IMR-90 (cell line): ENCODE data around the gene GZMA. TPM values are rescaled to one million over a fixed set of nuclear protein-coding genes. Genes with fewer than 3 reads are reported as not detected.
A peak's percentile ranks its signal among the peaks of the same experiment; 100 is the strongest.

Experiments used
- ATAC-seq: fragments of 200-7000 bp; cut with Tn5 transposase; 2 replicates; pipeline ENCODE4 v1.9.1; 2020; ENCODE audit warnings: low read depth, mild to moderate bottlenecking, moderate library complexity
- BruUV-seq: library from RNA; stranded (reverse); fragments of 400-500 nt; replicated peaks from 2 replicates; lab custom pipeline; 2021; lab: Mats Ljungman, UMichigan
- CTCF ChIA-PET: fragments of 300-600 bp; formaldehyde crosslinking; extraction: SDS; loops from one replicate; lab custom pipeline; 2021; ENCODE audit warnings: antibody characterized with exemption; lab: Yijun Ruan, JAX
- POLR2A ChIA-PET: fragments of 300-600 bp; sonication (Branson Sonifier 250); formaldehyde crosslinking; loops from one replicate; lab custom pipeline; 2022; ENCODE audit warnings: antibody characterized with exemption; ENCODE audit not compliant: unreplicated experiment; lab: Charles Lee
- DNase-seq: peaks from one replicate; pipeline ENCODE4 v3.0.0; 2013
- H2AFZ ChIP-seq: replicated peaks from 2 replicates; pipeline ENCODE3; 2013; ENCODE audit warnings: low read length, mild to moderate bottlenecking; ENCODE audit not compliant: poor library complexity
- H2AK5ac ChIP-seq: 2 replicates; pipeline ENCODE4 v1.6.1; 2013; ENCODE audit warnings: low read depth, low read length, inconsistent platforms
- H2AK9ac ChIP-seq: replicated peaks from 2 replicates; pipeline ENCODE3; 2013; ENCODE audit warnings: mild to moderate bottlenecking, low read depth, low read length, moderate library complexity; ENCODE audit not compliant: poor library complexity
- H2BK120ac ChIP-seq: 2 replicates; pipeline ENCODE4 v1.6.1; 2013; ENCODE audit warnings: low read depth, low read length, inconsistent platforms
- H2BK15ac ChIP-seq: 3 replicates; pipeline ENCODE4 v1.6.1; 2013; ENCODE audit warnings: low read depth, low read length, inconsistent platforms
- H2BK20ac ChIP-seq: 2 replicates; pipeline ENCODE4 v1.6.1; 2013; ENCODE audit warnings: low read depth, mild to moderate bottlenecking, inconsistent platforms, low read length, moderate library complexity
- H2BK5ac ChIP-seq: 2 replicates; pipeline ENCODE4 v1.6.1; 2013; ENCODE audit warnings: mild to moderate bottlenecking, low read depth, low read length, inconsistent platforms; ENCODE audit not compliant: poor library complexity, severe bottlenecking
- H3K14ac ChIP-seq: replicated peaks from 2 replicates; pipeline ENCODE4 v1.6.1; 2013; ENCODE audit warnings: low read depth, low read length, inconsistent platforms
- H3K18ac ChIP-seq: 2 replicates; pipeline ENCODE4 v1.6.1; 2013; ENCODE audit warnings: low read depth, low read length, control low read depth
- H3K23ac ChIP-seq: 2 replicates; pipeline ENCODE4 v1.6.1; 2013; ENCODE audit warnings: low read depth, low read length, inconsistent platforms
- H3K27ac ChIP-seq: 2 replicates; pipeline ENCODE4 v1.5.1; 2013; ENCODE audit warnings: mild to moderate bottlenecking, control low read depth, low read length; ENCODE audit not compliant: insufficient read depth
- H3K27me3 ChIP-seq: 2 replicates; pipeline ENCODE4 v1.6.1; 2013; ENCODE audit warnings: low read length; ENCODE audit not compliant: control insufficient read depth, insufficient read depth
- H3K36me3 ChIP-seq: 2 replicates; pipeline ENCODE4 v1.6.1; 2013; ENCODE audit warnings: low read length, mixed read lengths; ENCODE audit not compliant: control insufficient read depth, insufficient read depth
- H3K4ac ChIP-seq: 2 replicates; pipeline ENCODE4 v1.6.1; 2013; ENCODE audit warnings: low read depth, low read length, inconsistent platforms
- H3K4me1 ChIP-seq: 2 replicates; pipeline ENCODE4 v1.6.1; 2013; ENCODE audit warnings: low read length, mixed read lengths; ENCODE audit not compliant: control insufficient read depth, insufficient read depth
- H3K4me2 ChIP-seq: 2 replicates; pipeline ENCODE4 v1.6.1; 2013; ENCODE audit warnings: low read depth, mild to moderate bottlenecking, control low read depth, low read length, moderate library complexity
- H3K4me3 ChIP-seq: 2 replicates; pipeline ENCODE4 v1.5.1; 2013; ENCODE audit warnings: low read depth, mild to moderate bottlenecking, control low read depth, low read length, moderate library complexity; ENCODE audit not compliant: insufficient read depth
- H3K56ac ChIP-seq: 2 replicates; pipeline ENCODE4 v1.6.1; 2013; ENCODE audit warnings: low read length, inconsistent platforms; ENCODE audit not compliant: insufficient read depth; ENCODE audit errors: extremely low read depth
- H3K79me1 ChIP-seq, 2 experiments: 2 replicates each; pipeline ENCODE4 v1.6.1; 2013; ENCODE audit warnings: low read length in 2 of 2, inconsistent platforms in 1 of 2, low read depth in 1 of 2
- H3K9ac ChIP-seq: 2 replicates; pipeline ENCODE4 v1.6.1; 2013; ENCODE audit warnings: low read depth, low read length, control low read depth
- H3K9me1 ChIP-seq: 2 replicates; pipeline ENCODE4 v1.6.1; 2013; ENCODE audit warnings: low read length, inconsistent platforms; ENCODE audit not compliant: insufficient read depth
- H3K9me3 ChIP-seq: 2 replicates; pipeline ENCODE4 v1.6.1; 2013; ENCODE audit warnings: low read length; ENCODE audit not compliant: control insufficient read depth, insufficient read depth
- H4K20me1 ChIP-seq: 2 replicates; pipeline ENCODE4 v1.6.1; 2013; ENCODE audit warnings: low read length, inconsistent platforms; ENCODE audit not compliant: insufficient read depth
- H4K5ac ChIP-seq: 2 replicates; pipeline ENCODE4 v1.6.1; 2013; ENCODE audit warnings: mild to moderate bottlenecking, low read depth, low read length, control low read depth
- H4K8ac ChIP-seq, 2 experiments: 2 replicates each; pipeline ENCODE4 v1.6.1; 2013; ENCODE audit warnings: low read depth in 2 of 2, low read length in 2 of 2, control low read depth in 1 of 2, inconsistent platforms in 1 of 2
- H4K91ac ChIP-seq: 2 replicates; pipeline ENCODE4 v1.6.1; 2013; ENCODE audit warnings: low read depth, low read length, inconsistent platforms; ENCODE audit not compliant: insufficient read depth
- BHLHE40 ChIP-seq: fragments of 150-350 bp; IDR thresholded peaks from 2 replicates; pipeline ENCODE4 v1.6.1; 2016; ENCODE audit warnings: mild to moderate bottlenecking, low read depth, low read length
- CEBPB ChIP-seq: IDR thresholded peaks from 2 replicates; pipeline ENCODE4 v1.6.1; 2012; ENCODE audit warnings: low read depth, low read length, improper control_type of control experiment
- CHD1 ChIP-seq: IDR thresholded peaks from 2 replicates; pipeline ENCODE4 v1.6.1; 2012; ENCODE audit warnings: low read depth, low read length, improper control_type of control experiment
- FOS ChIP-seq: fragments of 150-350 bp; IDR thresholded peaks from 2 replicates; pipeline ENCODE4 v1.6.1; 2016; ENCODE audit warnings: low read depth, low read length
- MAFK ChIP-seq: IDR thresholded peaks from 2 replicates; pipeline ENCODE4 v1.6.1; 2012; ENCODE audit warnings: low read depth, low read length, improper control_type of control experiment
- MAZ ChIP-seq: IDR thresholded peaks from 2 replicates; pipeline ENCODE4 v1.6.1; 2012; ENCODE audit warnings: low read depth, mild to moderate bottlenecking, low read length, improper control_type of control experiment, moderate library complexity, borderline replicate concordance
- MXI1 ChIP-seq: IDR thresholded peaks from 2 replicates; pipeline ENCODE4 v1.6.1; 2012; ENCODE audit warnings: low read depth, mild to moderate bottlenecking, low read length, moderate library complexity, borderline replicate concordance
- NFE2L2 ChIP-seq: fragments of 150-350 bp; IDR thresholded peaks from 2 replicates; pipeline ENCODE4 v1.6.1; 2016; ENCODE audit warnings: low read depth, mild to moderate bottlenecking, low read length
- POLR2A ChIP-seq: IDR thresholded peaks from 2 replicates; pipeline ENCODE4 v1.6.1; 2012; ENCODE audit warnings: mild to moderate bottlenecking, low read depth, low read length
- RAD21 ChIP-seq: IDR thresholded peaks from 2 replicates; pipeline ENCODE4 v1.6.1; 2012; ENCODE audit warnings: low read length, improper control_type of control experiment
- RCOR1 ChIP-seq: IDR thresholded peaks from 2 replicates; pipeline ENCODE4 v1.6.1; 2012; ENCODE audit warnings: mild to moderate bottlenecking, low read length, improper control_type of control experiment; ENCODE audit not compliant: insufficient replicate concordance
- SMC3 ChIP-seq: fragments of 150-350 bp; IDR thresholded peaks from 2 replicates; pipeline ENCODE4 v1.6.1; 2016; ENCODE audit warnings: low read depth, mild to moderate bottlenecking, antibody characterized with exemption, low read length, moderate library complexity
- WGBS, 2 experiments: methylation state at CpG; one replicate each; pipeline versions ENCODE4 v1.1.5 to v1.1.7; 2013; ENCODE audit warnings: missing lambda C conversion rate in 2 of 2; ENCODE audit not compliant: insufficient read length in 1 of 2; ENCODE audit errors: extremely low coverage in 2 of 2; 5-methylcytosine and 5-hydroxymethylcytosine counted together
- dilution Hi-C: fragments of 300-500 bp; cut with HindIII; formaldehyde crosslinking; loops from one replicate; pipeline ENCODE4 v1.14.3; 2018; ENCODE audit warnings: low sequenced_read_pairs; ENCODE audit not compliant: unreplicated experiment
- in situ Hi-C: fragments of 300-500 bp; cut with MboI; formaldehyde crosslinking; loops from 3 replicates; pipeline ENCODE4 v1.14.3; 2019; ENCODE audit warnings: low sequenced_read_pairs, inconsistent platforms, mixed read lengths
- intact Hi-C: fragments of 100-400 bp; cut with micrococcal nuclease; formaldehyde crosslinking; loops from 2 replicates; pipeline ENCODE4 v1.10.0; 2022
- polyA plus RNA-seq, 3 experiments: library from polyadenylated mRNA; depleted of rRNA; stranded (reverse); fragments of >200 nt; gene quantifications; 2 replicates each; pipeline ENCODE4 v1.2.3, GENCODE V29; 2012; ENCODE audit warnings: low replicate concordance in 1 of 3
- total RNA-seq: library from RNA; depleted of rRNA; stranded (reverse); fragments of >200 nt; gene quantifications from 2 replicates; pipeline ENCODE4 v1.2.3, GENCODE V29; 2012
- TF ChIP-seq, protein P1 (sequence below): fragments of 150-350 bp; IDR thresholded peaks from 2 replicates; pipeline ENCODE4 v1.6.1; 2017; ENCODE audit warnings: mild to moderate bottlenecking, antibody characterized with exemption, low read length, low read depth
- TF ChIP-seq, protein P2 (sequence below): conservative IDR thresholded peaks from 2 replicates; pipeline ENCODE4 v1.5.1; 2012; ENCODE audit warnings: mild to moderate bottlenecking, low read depth, low read length, improper control_type of control experiment

GZMA gene
- total and polyA plus RNA-seq, 2 of the 4 experiments (the other 2 are of a cell fraction): not detected

DNA sequence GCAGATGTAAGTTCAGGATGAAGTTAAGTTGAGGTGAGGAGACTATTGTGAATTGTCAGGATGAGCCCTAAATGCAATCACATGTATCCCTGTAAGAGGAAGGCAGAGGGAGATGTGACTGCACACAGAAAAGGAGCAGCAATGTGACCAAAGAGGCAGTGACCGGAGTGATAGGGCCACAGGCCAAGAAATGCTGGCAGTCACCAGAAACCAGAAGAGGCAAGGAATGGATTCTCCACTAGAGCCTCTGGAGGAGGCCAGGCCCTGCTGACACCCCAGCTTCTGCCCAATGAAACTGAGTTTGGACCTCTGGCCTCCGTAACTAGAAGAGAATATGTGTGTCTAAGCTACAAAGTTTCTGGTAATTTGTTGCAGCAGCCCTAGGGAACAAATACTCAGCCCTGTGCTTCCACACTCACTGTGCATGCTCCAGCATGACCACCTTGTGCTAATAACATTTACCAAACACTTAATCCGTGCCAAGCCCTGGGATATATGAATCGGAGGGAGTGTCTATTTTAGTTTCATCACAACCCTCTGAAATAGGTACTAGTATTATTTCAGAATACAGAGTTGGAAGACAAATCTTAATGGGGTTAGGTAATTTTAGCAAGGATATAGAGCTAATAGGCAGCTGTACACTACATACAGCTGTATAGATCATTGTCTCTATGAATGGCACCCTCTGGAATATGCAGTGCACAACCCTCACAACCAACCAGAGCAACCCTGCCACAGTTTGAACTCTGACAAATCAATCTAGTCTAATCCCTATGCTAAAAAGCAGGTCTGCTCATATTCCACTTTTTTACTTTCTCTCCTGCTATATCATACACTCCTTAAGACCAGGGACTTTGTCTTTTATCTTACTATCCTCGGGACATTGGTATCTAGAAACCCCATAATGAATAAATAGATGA lies 49.7 kb downstream of the GZMA start:
- H3K4ac ChIP-seq: peak overlapping the region; percentile 66; the same call in 1 of the 2 replicates
- H3K4me2 ChIP-seq: peak overlapping the region; percentile 31; the same call in 1 of the 2 replicates
- no peak overlapping the region for H2AFZ ChIP-seq
- H4K5ac ChIP-seq: no peak overlapping the region
- BruUV-seq: no TSS peak
- peak overlapping the region in 1 of 2 experiments; percentile 12; a peak in 1 of 4 replicates for H4K8ac ChIP-seq
- H3K79me1 ChIP-seq: 0 out of 4 replicates have a peak, but pooled peaks cover 0 to 5% of the 10 kb centered on the region in 2 experiments
- ChIA-PET CTCF (interaction anchor here (0.5 to 1.7 kb wide), 2 partner anchors 208 to 393 kb away, joined by 5 to 6 read pairs; no protein-coding TSS in a partner anchor), POLR2A (interaction anchor here (0.7 kb wide), 1 partner anchor 1422 kb away, joined by 3 read pairs; no protein-coding TSS in a partner anchor)
- no peak overlapping the region for H2AK9ac ChIP-seq
- H3K36me3 ChIP-seq: no peaks in the 10 kb centered on the region
- H4K20me1 ChIP-seq: no peaks in the 10 kb centered on the region
- no peak overlapping the region for H3K27ac ChIP-seq
- in situ Hi-C loops: loop anchor here (10.0 to 25.0 kb wide), 2 partner anchors 415 to 627 kb away; no protein-coding TSS in a partner anchor
- 86% methylated on average over 1 of the region's 5 CpGs; no CpG with 5 or more reads in 1 of the 2 experiments for WGBS, 2 experiments
- DNase-seq: peak; percentile 84
- no peaks in the 10 kb centered on the region for H3K9me3 ChIP-seq
- peak overlapping the region; percentile 70; the same call in 1 of the 2 replicates for H2BK20ac ChIP-seq
- H2BK5ac ChIP-seq: no peak overlapping the region
- H3K18ac ChIP-seq: peak overlapping the region; percentile 62; the same call in 1 of the 2 replicates
- H3K4me1 ChIP-seq: peaks cover 5% of the 10 kb centered on the region; the same call in 1 of the 2 replicates
- peak overlapping the region; percentile 52; the same call in 1 of the 2 replicates for H2AK5ac ChIP-seq
- H2BK120ac ChIP-seq: peak overlapping the region; percentile 66; the same call in 1 of the 2 replicates
- H3K23ac ChIP-seq: 0 out of 2 replicates have a peak overlapping the region, but pooled peaks have one; percentile 38
- ATAC-seq: peak; percentile 73
- peak overlapping the region; percentile 31; the same call in 1 of the 3 replicates for H2BK15ac ChIP-seq
- no peak overlapping the region for H3K56ac ChIP-seq
- intact Hi-C loops: no loop called here
- dilution Hi-C loops: no loop called here
- no peak overlapping the region for H3K4me3 ChIP-seq
- H3K14ac ChIP-seq: peak overlapping the region; percentile 93
- H4K91ac ChIP-seq: no peak overlapping the region
- no peak overlapping the region for H3K9ac ChIP-seq
- H3K9me1 ChIP-seq: peaks cover 8% of the 10 kb centered on the region
- no peaks in the 10 kb centered on the region for H3K27me3 ChIP-seq
- TF ChIP-seq CEBPB (peak; percentile 41; the same call in 1 of the 2 replicates), SMC3 (no peak), MAFK (no peak), MAZ (no peak), RCOR1 (no peak), POLR2A (no peak), NFE2L2 (no peak), RAD21 (no peak), BHLHE40 (no peak), FOS (0 out of 2 replicates have a peak, but pooled peaks have one; percentile 6), MXI1 (0 out of 2 replicates have a peak, but pooled peaks have one; percentile 20), CHD1 (no peak)
- TF ChIP-seq, protein P1, sequence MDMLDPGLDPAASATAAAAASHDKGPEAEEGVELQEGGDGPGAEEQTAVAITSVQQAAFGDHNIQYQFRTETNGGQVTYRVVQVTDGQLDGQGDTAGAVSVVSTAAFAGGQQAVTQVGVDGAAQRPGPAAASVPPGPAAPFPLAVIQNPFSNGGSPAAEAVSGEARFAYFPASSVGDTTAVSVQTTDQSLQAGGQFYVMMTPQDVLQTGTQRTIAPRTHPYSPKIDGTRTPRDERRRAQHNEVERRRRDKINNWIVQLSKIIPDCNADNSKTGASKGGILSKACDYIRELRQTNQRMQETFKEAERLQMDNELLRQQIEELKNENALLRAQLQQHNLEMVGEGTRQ: no peak
- TF ChIP-seq, protein P2, sequence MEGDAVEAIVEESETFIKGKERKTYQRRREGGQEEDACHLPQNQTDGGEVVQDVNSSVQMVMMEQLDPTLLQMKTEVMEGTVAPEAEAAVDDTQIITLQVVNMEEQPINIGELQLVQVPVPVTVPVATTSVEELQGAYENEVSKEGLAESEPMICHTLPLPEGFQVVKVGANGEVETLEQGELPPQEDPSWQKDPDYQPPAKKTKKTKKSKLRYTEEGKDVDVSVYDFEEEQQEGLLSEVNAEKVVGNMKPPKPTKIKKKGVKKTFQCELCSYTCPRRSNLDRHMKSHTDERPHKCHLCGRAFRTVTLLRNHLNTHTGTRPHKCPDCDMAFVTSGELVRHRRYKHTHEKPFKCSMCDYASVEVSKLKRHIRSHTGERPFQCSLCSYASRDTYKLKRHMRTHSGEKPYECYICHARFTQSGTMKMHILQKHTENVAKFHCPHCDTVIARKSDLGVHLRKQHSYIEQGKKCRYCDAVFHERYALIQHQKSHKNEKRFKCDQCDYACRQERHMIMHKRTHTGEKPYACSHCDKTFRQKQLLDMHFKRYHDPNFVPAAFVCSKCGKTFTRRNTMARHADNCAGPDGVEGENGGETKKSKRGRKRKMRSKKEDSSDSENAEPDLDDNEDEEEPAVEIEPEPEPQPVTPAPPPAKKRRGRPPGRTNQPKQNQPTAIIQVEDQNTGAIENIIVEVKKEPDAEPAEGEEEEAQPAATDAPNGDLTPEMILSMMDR: no peak
